ENCODE measurements around the gene SLC6A17. TPM values are rescaled to one million over a fixed set of nuclear protein-coding genes. Genes with fewer than 3 reads are reported as not detected.

The SLC6A17 gene
- total RNA-seq, 2 donors from 2014 or later: 0.07 TPM; not detected in 1

DNA sequence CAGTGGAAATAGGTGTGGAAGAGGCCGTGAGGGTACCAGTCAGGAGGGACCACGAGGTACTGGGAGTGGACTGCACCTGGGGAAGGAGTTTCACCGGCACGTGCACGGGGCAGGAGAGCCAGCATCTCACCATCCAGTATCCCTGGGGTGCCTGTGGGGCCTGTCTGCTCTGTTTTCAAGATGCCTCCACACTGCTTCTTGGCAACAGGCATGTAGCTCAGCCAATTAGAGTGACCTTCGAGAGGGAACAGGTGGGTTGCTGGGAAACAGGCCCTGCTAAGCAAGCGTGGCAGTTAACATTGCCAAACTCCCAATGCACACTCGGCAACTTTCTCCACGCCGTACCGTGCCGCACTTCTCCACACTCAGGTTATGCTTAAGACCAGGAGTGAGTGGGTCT, 77.5 kb downstream of the SLC6A17 start:
- no peak overlapping the region for H3K27ac Mint-ChIP-seq
- H3K27me3 Mint-ChIP-seq (ENCODE audit: insufficient read depth): no peaks in the 10 kb centered on the region
- WGBS, 2 experiments (ENCODE audit: insufficient coverage in 1 of 2, insufficient read length in 1 of 2): 91 to 92% methylated on average over 11 to 12 of the region's 12 CpGs
- no peak overlapping the region for H3K4me3 ChIP-seq (ENCODE audit: low read length)
- H3K27ac ChIP-seq (ENCODE audit: low read depth, low read length): no peak overlapping the region
- no peak for DNase-seq
- H3K9me3 ChIP-seq (ENCODE audit: control insufficient read depth, low read length): no peaks in the 10 kb centered on the region
- no peak overlapping the region for H3K9ac ChIP-seq (ENCODE audit: extremely low read depth, low read length, poor library complexity, severe bottlenecking)
- no peaks in the 10 kb centered on the region for H3K9me3 Mint-ChIP-seq
- H3K4me1 ChIP-seq (ENCODE audit: control insufficient read depth, insufficient read depth, low read length): no peaks in the 10 kb centered on the region
- H3K36me3 ChIP-seq (ENCODE audit: control insufficient read depth, insufficient read depth, low read length): no peaks in the 10 kb centered on the region
- no peak overlapping the region for H3K4me3 Mint-ChIP-seq
- H3K4me1 Mint-ChIP-seq: no peaks in the 10 kb centered on the region
- no peaks in the 10 kb centered on the region for H3K27me3 ChIP-seq (ENCODE audit: control insufficient read depth, insufficient read depth, low read length, poor library complexity, severe bottlenecking)
- peaks cover 6% of the 10 kb centered on the region for H3K36me3 Mint-ChIP-seq (ENCODE audit: low read depth)
- no peak for TF ChIP-seq CTCF (conservative IDR thresholded peaks at IDR 0.05)

- TF ChIP-seq CTCF (conservative IDR thresholded peaks at IDR 0.05): no peak
- Histone ChIP-seq H3K36me3 (ENCODE audit: control insufficient read depth, insufficient read depth, low read length) (no peaks in the 10 kb centered on the region), H3K4me3 (ENCODE audit: low read length) (no peak overlapping the region), H3K27me3 (ENCODE audit: control insufficient read depth, insufficient read depth, low read length, poor library complexity, severe bottlenecking) (no peaks in the 10 kb centered on the region), H3K9ac (ENCODE audit: extremely low read depth, low read length, poor library complexity, severe bottlenecking) (no peak overlapping the region), H3K27ac (ENCODE audit: low read depth, low read length) (no peak overlapping the region), H3K9me3 (ENCODE audit: control insufficient read depth, low read length) (no peaks in the 10 kb centered on the region), H3K4me1 (ENCODE audit: control insufficient read depth, insufficient read depth, low read length) (no peaks in the 10 kb centered on the region)
- DNase-seq: no peak
- no peak overlapping the region for H3K4me3 Mint-ChIP-seq
- no peaks in the 10 kb centered on the region for H3K27me3 Mint-ChIP-seq (ENCODE audit: insufficient read depth)
- 93 to 95% methylated on average over 5 to 11 of the region's 12 CpGs for WGBS, 2 experiments (ENCODE audit: insufficient coverage in 1 of 2, insufficient read length in 1 of 2)
- no peaks in the 10 kb centered on the region for H3K9me3 Mint-ChIP-seq
- H3K36me3 Mint-ChIP-seq (ENCODE audit: low read depth): peaks cover 6% of the 10 kb centered on the region
- no peak overlapping the region for H3K27ac Mint-ChIP-seq
- H3K4me1 Mint-ChIP-seq: no peaks in the 10 kb centered on the region
Observed at GRCh38 chr1:110228381-110228780, 78.1 kb downstream of the SLC6A17 start.

GRCh38 chr1:110228869-110229268, 78.6 kb downstream of the SLC6A17 start:
- peaks cover 5% of the 10 kb centered on the region for H3K36me3 Mint-ChIP-seq (ENCODE audit: low read depth)
- H3K27ac Mint-ChIP-seq: no peak overlapping the region
- no peaks in the 10 kb centered on the region for H3K9me3 Mint-ChIP-seq
- no peaks in the 10 kb centered on the region for H3K27me3 Mint-ChIP-seq (ENCODE audit: insufficient read depth)
- WGBS, 2 experiments (ENCODE audit: insufficient coverage in 1 of 2, insufficient read length in 1 of 2): 92 to 96% methylated on average over 7 to 9 of the region's 9 CpGs
- Histone ChIP-seq H3K9ac (ENCODE audit: extremely low read depth, low read length, poor library complexity, severe bottlenecking) (no peak overlapping the region), H3K4me3 (ENCODE audit: low read length) (no peak overlapping the region), H3K27me3 (ENCODE audit: control insufficient read depth, insufficient read depth, low read length, poor library complexity, severe bottlenecking) (no peaks in the 10 kb centered on the region), H3K36me3 (ENCODE audit: control insufficient read depth, insufficient read depth, low read length) (no peaks in the 10 kb centered on the region), H3K4me1 (ENCODE audit: control insufficient read depth, insufficient read depth, low read length) (no peaks in the 10 kb centered on the region), H3K9me3 (ENCODE audit: control insufficient read depth, low read length) (no peaks in the 10 kb centered on the region), H3K27ac (ENCODE audit: low read depth, low read length) (no peak overlapping the region)
- no peak for TF ChIP-seq CTCF (conservative IDR thresholded peaks at IDR 0.05)
- H3K4me3 Mint-ChIP-seq: no peak overlapping the region
- H3K4me1 Mint-ChIP-seq: no peaks in the 10 kb centered on the region
- no peak for DNase-seq

Measured in endodermal cell (in vitro differentiated cells).